Smooth muscle cell (in vitro differentiated cells): Measurements from ENCODE around the gene TCFL5. TPM values are rescaled to one million over a fixed set of nuclear protein-coding genes. Genes with fewer than 3 reads are reported as not detected.
A peak's percentile ranks its signal among the peaks of the same experiment; 100 is the strongest.

Experiments used
- DNase-seq: peaks from one replicate; lab custom pipeline; 2025; ENCODE audit not compliant: unreplicated experiment; lab: John Stamatoyannopoulos, UW
- H2AFZ ChIP-seq: fragments of 200-600 bp; sonication (generic); 2 replicates; pipeline ENCODE4 v1.6.0; 2016; ENCODE audit warnings: antibody characterized with exemption, low read depth, mild to moderate bottlenecking
- H3F3A ChIP-seq: fragments of 200-600 bp; sonication (generic); 2 replicates; pipeline ENCODE4 v1.6.0; 2017; ENCODE audit warnings: antibody characterized with exemption, low read depth
- H3K27ac ChIP-seq: fragments of 200-600 bp; sonication (generic); 2 replicates; pipeline ENCODE4 v1.5.1; 2016; ENCODE audit warnings: low read depth, mild to moderate bottlenecking
- H3K27me3 ChIP-seq: fragments of 200-600 bp; sonication (generic); 2 replicates; pipeline ENCODE4 v1.6.1; 2016; ENCODE audit warnings: low read depth, mild to moderate bottlenecking
- H3K36me3 ChIP-seq: fragments of 200-600 bp; sonication (generic); 2 replicates; pipeline ENCODE4 v1.5.1; 2016; ENCODE audit warnings: low read depth
- H3K4me1 ChIP-seq: fragments of 200-600 bp; sonication (generic); 2 replicates; pipeline ENCODE4 v1.5.1; 2016; ENCODE audit warnings: low read depth
- H3K4me2 ChIP-seq: fragments of 200-600 bp; sonication (generic); 2 replicates; pipeline ENCODE4 v1.6.0; 2016; ENCODE audit warnings: mild to moderate bottlenecking
- H3K4me3 ChIP-seq: fragments of 200-600 bp; sonication (generic); 2 replicates; pipeline ENCODE4 v1.5.1; 2016; ENCODE audit warnings: mild to moderate bottlenecking
- H3K79me2 ChIP-seq: fragments of 200-600 bp; sonication (generic); 2 replicates; pipeline ENCODE4 v1.6.0; 2016; ENCODE audit warnings: low read depth, mild to moderate bottlenecking
- H3K9ac ChIP-seq: fragments of 200-600 bp; sonication (generic); 2 replicates; pipeline ENCODE4 v1.6.0; 2016; ENCODE audit warnings: low read depth
- H3K9me3 ChIP-seq: fragments of 200-600 bp; sonication (generic); replicated peaks from 2 replicates; pipeline ENCODE4 v1.5.1; 2016; ENCODE audit warnings: low read depth
- H4K20me1 ChIP-seq: fragments of 200-600 bp; sonication (generic); 2 replicates; pipeline ENCODE4 v1.6.0; 2016; ENCODE audit warnings: low read depth
- WGBS: methylation state at CpG from one replicate; pipeline ENCODE4 v1.1.7; 2016; ENCODE audit warnings: low lambda C conversion rate; 5-methylcytosine and 5-hydroxymethylcytosine counted together
- polyA plus RNA-seq: library from polyadenylated mRNA; unstranded; fragments of >200 nt; fragmentation: Nextera tagmentation; extraction: Ambion mirVana; gene quantifications from 2 replicates; pipeline ENCODE4 v1.2.1, GENCODE V29; 2016
- total RNA-seq: library from RNA; depleted of rRNA; stranded (reverse); fragments of >200 nt; gene quantifications from 2 replicates; pipeline ENCODE4 v1.2.3, GENCODE V29; 2014
- TF ChIP-seq, protein P1 (sequence below): fragments of 200-600 bp; sonication (generic); IDR thresholded peaks from 2 replicates; pipeline ENCODE4 v1.5.1; 2017; ENCODE audit warnings: borderline replicate concordance, mild to moderate bottlenecking, antibody characterized with exemption; ENCODE audit not compliant: insufficient read depth, poor library complexity, severe bottlenecking

TCFL5 gene
- total and polyA plus RNA-seq, 2 experiments from 2014 or later = 9.5 to 12.5 TPM

- H3K79me2 ChIP-seq = no peaks in the 10 kb centered on the region
- H3F3A ChIP-seq = peaks cover 16% of the 10 kb centered on the region
- no peak overlapping the region for H3K27ac ChIP-seq
Measured at GRCh38 chr20:62872184-62872847, 10.7 kb upstream of the TCFL5 start.

DNA sequence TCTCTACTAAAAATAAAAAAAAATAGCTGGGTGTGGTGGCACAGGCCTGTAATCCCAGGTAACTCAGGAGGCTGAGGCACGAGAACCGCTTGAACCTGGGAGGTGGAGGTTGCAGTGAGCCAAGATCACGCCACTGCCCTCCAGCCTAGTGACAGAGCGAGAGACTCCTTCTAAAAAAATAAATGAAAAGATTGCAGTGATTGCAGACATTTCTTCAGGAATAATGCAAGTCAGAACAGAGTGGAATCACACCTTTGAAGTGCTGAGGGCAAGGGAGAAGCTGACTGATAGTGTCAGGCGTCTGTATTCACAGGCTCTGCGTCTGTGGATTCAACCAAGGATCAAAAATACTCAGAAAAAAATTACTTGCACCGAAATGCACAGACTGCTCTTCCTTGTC lies 2.6 kb upstream of the TCFL5 start:
- no peak overlapping the region for H3K9ac ChIP-seq
- no peaks in the 10 kb centered on the region for H3F3A ChIP-seq
- no peak overlapping the region for H3K4me3 ChIP-seq
- DNase-seq = no peak
- H2AFZ ChIP-seq = no peak overlapping the region
- peaks cover 9% of the 10 kb centered on the region for H3K79me2 ChIP-seq
- H4K20me1 ChIP-seq = peaks cover 9% of the 10 kb centered on the region
- H3K4me1 ChIP-seq = peaks cover 15% of the 10 kb centered on the region
- TF ChIP-seq, protein P1, sequence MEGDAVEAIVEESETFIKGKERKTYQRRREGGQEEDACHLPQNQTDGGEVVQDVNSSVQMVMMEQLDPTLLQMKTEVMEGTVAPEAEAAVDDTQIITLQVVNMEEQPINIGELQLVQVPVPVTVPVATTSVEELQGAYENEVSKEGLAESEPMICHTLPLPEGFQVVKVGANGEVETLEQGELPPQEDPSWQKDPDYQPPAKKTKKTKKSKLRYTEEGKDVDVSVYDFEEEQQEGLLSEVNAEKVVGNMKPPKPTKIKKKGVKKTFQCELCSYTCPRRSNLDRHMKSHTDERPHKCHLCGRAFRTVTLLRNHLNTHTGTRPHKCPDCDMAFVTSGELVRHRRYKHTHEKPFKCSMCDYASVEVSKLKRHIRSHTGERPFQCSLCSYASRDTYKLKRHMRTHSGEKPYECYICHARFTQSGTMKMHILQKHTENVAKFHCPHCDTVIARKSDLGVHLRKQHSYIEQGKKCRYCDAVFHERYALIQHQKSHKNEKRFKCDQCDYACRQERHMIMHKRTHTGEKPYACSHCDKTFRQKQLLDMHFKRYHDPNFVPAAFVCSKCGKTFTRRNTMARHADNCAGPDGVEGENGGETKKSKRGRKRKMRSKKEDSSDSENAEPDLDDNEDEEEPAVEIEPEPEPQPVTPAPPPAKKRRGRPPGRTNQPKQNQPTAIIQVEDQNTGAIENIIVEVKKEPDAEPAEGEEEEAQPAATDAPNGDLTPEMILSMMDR = no peak
- no peak overlapping the region for H3K27ac ChIP-seq
- H3K36me3 ChIP-seq = no peaks in the 10 kb centered on the region
- no peak overlapping the region for H3K4me2 ChIP-seq
- H3K27me3 ChIP-seq = no peaks in the 10 kb centered on the region
- 97% methylated on average over 7 of the region's 7 CpGs for WGBS
- H3K9me3 ChIP-seq = no peaks in the 10 kb centered on the region

More at GRCh38 chr20:62872184-62872847, 10.7 kb upstream of the TCFL5 start:
- Histone ChIP-seq H3K4me1 (peaks cover 8% of the 10 kb centered on the region), H4K20me1 (no peaks in the 10 kb centered on the region), H3K27me3 (no peaks in the 10 kb centered on the region), H3K36me3 (no peaks in the 10 kb centered on the region), H3K4me3 (no peak overlapping the region), H3K4me2 (no peak overlapping the region), H3K9me3 (no peaks in the 10 kb centered on the region), H3K9ac (no peak overlapping the region), H2AFZ (no peak overlapping the region)
- DNase-seq = no peak
- WGBS = 87% methylated on average over 18 of the region's 18 CpGs
- TF ChIP-seq, protein P1 = no peak

- Histone ChIP-seq H3K27me3 (no peaks in the 10 kb centered on the region), H3K4me2 (peak overlapping the region; percentile 80), H3K79me2 (peaks cover 18% of the 10 kb centered on the region), H3K9ac (no peak overlapping the region), H3K4me3 (peak overlapping the region; percentile 46), H2AFZ (no peak overlapping the region), H3F3A (no peaks in the 10 kb centered on the region), H3K27ac (no peak overlapping the region), H3K36me3 (no peaks in the 10 kb centered on the region), H3K4me1 (peaks cover 15% of the 10 kb centered on the region), H4K20me1 (peaks cover 24% of the 10 kb centered on the region), H3K9me3 (no peaks in the 10 kb centered on the region)
- DNase-seq = no peak
- WGBS = 1% methylated on average over 62 of the region's 129 CpGs
- TF ChIP-seq, protein P1 = no peak
Measured at GRCh38 chr20:62860924-62861691, 514 bp downstream of the TCFL5 start.
